Measurements from ENCODE around the gene TCF25. TPM values are rescaled to one million over a fixed set of nuclear protein-coding genes. Genes with fewer than 3 reads are reported as not detected.
A peak's percentile ranks its signal among the peaks of the same experiment; 100 is the strongest.

The TCF25 gene
- total RNA-seq, 4 donors from 2014 or later, result 126 to 151 (median 137) TPM

DNA sequence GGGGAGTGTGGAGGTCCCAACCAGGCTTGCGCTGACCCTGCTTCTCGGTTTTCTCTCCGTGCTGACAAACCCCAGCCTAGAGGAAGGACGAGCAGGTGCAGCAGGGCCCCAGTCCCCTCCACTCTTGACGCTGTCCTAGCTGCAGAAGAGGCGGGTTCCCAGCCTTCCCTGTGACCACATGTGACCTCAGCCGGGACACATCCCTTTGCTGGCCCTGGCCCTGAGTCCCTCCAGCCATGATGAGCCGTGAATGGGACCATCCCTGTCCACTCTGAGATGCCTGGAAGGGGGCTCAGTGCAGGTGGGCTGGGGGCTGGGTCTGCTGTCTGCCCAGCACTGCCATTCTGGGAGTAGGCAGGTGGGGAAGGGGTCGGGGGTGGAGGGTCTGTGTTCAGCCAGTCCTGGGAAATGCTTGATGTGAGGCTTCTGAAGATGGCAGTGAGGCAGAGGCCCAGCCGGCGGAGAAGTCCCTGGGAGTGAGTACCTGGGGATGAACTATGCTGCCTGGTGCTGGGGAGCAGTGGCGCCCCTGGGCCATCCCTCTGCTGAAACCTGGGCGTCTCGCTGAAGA, 47.8 kb downstream of the TCF25 start:
- H3K9me3 ChIP-seq, result no peaks in the 10 kb centered on the region
- intact Hi-C loops (cut with DNase I), result no loop called here
- 60% methylated on average over 13 of the region's 14 CpGs for WGBS
- DNase-seq (ENCODE audit: extremely low spot score), result no peak
- H3K4me1 ChIP-seq, result peaks cover 64 to 88% (median 73%) of the 10 kb centered on the region in 4 donors
- peaks cover 6 to 87% (median 26%) of the 10 kb centered on the region in 4 donors for H3K27me3 ChIP-seq
- peak overlapping the region; percentile 51 to 88 (median 76) for H3K27ac ChIP-seq (replicated peaks in 1 of 4)
- H3K36me3 ChIP-seq, result no peaks in the 10 kb centered on the region
- TF ChIP-seq POLR2AphosphoS5 (IDR thresholded peaks at IDR 0.05) (no peak), EP300 (IDR thresholded peaks at IDR 0.05) (no peak), POLR2A (IDR thresholded peaks at IDR 0.05; ENCODE audit: low read depth) (no peak), CTCF (IDR thresholded peaks at IDR 0.05) (no peak)
- peak overlapping the region in 1 of 4 donors; percentile 76 for H3K4me3 ChIP-seq

DNA sequence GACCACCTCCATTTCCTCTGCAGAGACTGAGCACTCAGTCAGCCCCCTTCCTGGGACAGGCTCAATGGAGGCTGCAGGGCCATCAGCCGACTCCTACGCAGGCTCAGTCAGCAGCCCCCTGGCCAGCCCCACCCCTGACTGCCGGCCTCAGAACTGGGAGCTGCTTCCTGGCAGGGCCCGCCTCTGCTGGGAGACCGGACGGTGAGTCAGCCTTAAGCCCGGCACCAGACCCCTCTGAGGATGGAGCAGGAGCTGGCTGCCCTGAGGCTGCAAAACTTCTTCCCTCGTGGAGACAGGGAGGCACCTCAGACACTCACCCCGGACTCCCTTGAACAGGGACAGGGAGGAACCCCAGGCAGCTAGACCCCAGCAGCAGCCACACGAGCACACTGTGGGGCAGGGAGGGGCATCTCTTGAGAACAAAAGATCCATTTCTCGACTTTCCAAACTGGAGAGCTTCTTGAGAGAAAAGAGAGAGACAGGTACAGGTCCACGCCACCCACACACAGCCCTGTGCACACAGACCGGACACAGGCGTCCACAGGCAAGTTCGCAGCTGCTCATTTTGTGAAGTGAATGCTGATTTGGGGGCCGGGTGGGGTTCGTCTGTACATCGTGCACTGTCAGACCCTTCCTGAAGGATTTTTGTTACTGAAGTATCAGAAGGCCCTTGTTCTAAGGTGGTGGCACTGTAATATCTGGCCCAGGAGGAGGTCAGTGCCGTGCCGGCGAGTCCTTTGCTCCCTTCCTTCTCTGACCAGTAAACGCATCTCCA, 48.5 kb downstream of the TCF25 start:
- H3K27ac ChIP-seq (replicated peaks in 1 of 4), result peak overlapping the region; percentile 73 to 88 (median 78)
- 3% methylated on average over 6 of the region's 22 CpGs for WGBS
- no peak for DNase-seq (ENCODE audit: extremely low spot score)
- H3K9me3 ChIP-seq, result no peaks in the 10 kb centered on the region
- peaks cover 69 to 95% (median 79%) of the 10 kb centered on the region in 4 donors for H3K4me1 ChIP-seq
- H3K4me3 ChIP-seq, result peak overlapping the region; percentile 59 to 76 (median 62)
- H3K27me3 ChIP-seq, result peaks cover 6 to 93% (median 26%) of the 10 kb centered on the region in 4 donors
- TF ChIP-seq CTCF (IDR thresholded peaks at IDR 0.05), result no peak
- peak; percentile 78 to 86 for TF ChIP-seq POLR2AphosphoS5 (IDR thresholded peaks at IDR 0.05)
- TF ChIP-seq EP300 (IDR thresholded peaks at IDR 0.05), result no peak
- TF ChIP-seq POLR2A (IDR thresholded peaks at IDR 0.05; ENCODE audit: low read depth), result no peak
- intact Hi-C loops (cut with DNase I), result no loop called here
- H3K36me3 ChIP-seq, result no peaks in the 10 kb centered on the region

- TF ChIP-seq CTCF (IDR thresholded peaks at IDR 0.05) (no peak), POLR2AphosphoS5 (IDR thresholded peaks at IDR 0.05) (peak; percentile 47 to 66), EP300 (IDR thresholded peaks at IDR 0.05) (no peak), POLR2A (IDR thresholded peaks at IDR 0.05; ENCODE audit: low read depth) (no peak)
- 3% methylated on average over 6 of the region's 31 CpGs for WGBS
- intact Hi-C loops (cut with DNase I), result no loop called here
- Histone ChIP-seq H3K27me3 (peaks cover 6 to 98% (median 27%) of the 10 kb centered on the region in 4 donors), H3K36me3 (no peaks in the 10 kb centered on the region), H3K4me1 (peaks cover 65 to 90% (median 76%) of the 10 kb centered on the region in 4 donors), H3K27ac (replicated peaks in 1 of 4) (peak overlapping the region; percentile 73 to 88 (median 78)), H3K4me3 (peak overlapping the region; percentile 59 to 76 (median 62)), H3K9me3 (no peaks in the 10 kb centered on the region)
- DNase-seq (ENCODE audit: extremely low spot score), result no peak
Observed at GRCh38 chr16:89922477-89922883, 49.1 kb downstream of the TCF25 start.

DNA sequence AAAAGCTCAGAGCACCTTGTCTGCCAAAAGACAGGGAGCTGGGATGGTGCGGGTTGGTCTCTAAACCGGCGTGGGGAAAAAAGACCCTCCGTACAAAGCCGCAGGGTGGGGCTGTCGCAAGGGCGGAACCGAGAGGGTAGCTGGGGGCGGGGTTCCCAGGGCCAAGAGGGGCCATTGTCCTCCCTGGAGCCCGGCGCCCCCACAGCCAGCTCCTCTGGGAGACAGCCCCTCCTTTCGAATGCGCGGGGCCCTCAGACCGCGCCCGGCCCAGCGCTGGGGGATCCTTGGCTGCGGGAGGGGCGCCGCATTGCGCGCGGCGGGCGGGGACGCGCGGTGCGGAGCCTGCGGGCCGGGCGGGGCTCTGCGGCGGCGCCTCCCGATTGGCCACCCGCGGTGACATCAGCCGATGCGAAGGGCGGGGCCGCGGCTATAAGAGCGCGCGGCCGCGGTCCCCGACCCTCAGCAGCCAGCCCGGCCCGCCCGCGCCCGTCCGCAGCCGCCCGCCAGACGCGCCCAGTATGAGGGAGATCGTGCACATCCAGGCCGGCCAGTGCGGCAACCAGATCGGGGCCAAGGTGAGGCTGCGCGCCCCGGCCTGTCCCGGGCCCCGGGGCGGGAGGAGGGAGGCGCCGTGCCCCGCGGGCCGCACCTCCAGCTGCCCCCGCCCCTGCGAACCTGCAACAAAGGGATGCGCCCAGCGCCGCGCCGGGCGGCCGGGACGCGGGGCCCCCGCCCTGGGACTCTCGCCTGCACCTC, 49.7 kb downstream of the TCF25 start, which contains the start of gene TUBB3:
TSS of gene TUBB3 (plus strand) at position 459 of the 756 bp plus-strand sequence. CDS start at position 519, 60 bp downstream.
- Histone ChIP-seq H3K4me3 (peak within 1 kb of the TSS; percentile 59 to 76 (median 62)), H3K4me1 (peaks cover 59 to 84% (median 70%) of the 10 kb centered on the region in 4 donors), H3K36me3 (no peaks in the 10 kb centered on the region), H3K27ac (replicated peaks in 1 of 4) (peak within 1 kb of the TSS; percentile 73 to 88 (median 78)), H3K9me3 (no peaks in the 10 kb centered on the region), H3K27me3 (peaks cover 6 to 98% (median 29%) of the 10 kb centered on the region in 4 donors)
- TF ChIP-seq CTCF (IDR thresholded peaks at IDR 0.05), result no peak
- TF ChIP-seq POLR2AphosphoS5 (IDR thresholded peaks at IDR 0.05), result peak; percentile 12 to 63
- TF ChIP-seq POLR2A (IDR thresholded peaks at IDR 0.05; ENCODE audit: low read depth), result peak; percentile 4
- no peak for DNase-seq (ENCODE audit: extremely low spot score)
- WGBS, result 1% methylated on average over 31 of the region's 88 CpGs
- intact Hi-C loops (cut with DNase I), result no loop called here
